Peyer's patch (tissue), 4 donors: Measurements from ENCODE around the gene CHADL. TPM values are rescaled to one million over a fixed set of nuclear protein-coding genes. Genes with fewer than 3 reads are reported as not detected.
A peak's percentile ranks its signal among the peaks of the same experiment; 100 is the strongest.

Experiments used
- DNase-seq, 3 donors: peaks; one replicate each; pipeline ENCODE4 v3.0.0-alpha.2; 2017 to 2019
- H3K27ac ChIP-seq, 4 donors: fragments of 200-600 bp; sonication (generic); one replicate each; pipeline ENCODE4 v1.5.1; 2016 to 2019
- H3K27me3 ChIP-seq, 2 donors: fragments of 200-600 bp; sonication (generic); one replicate each; pipeline ENCODE4 v1.5.1; 2019
- H3K36me3 ChIP-seq, 3 donors: fragments of 200-600 bp; sonication (generic); one replicate each; pipeline ENCODE4 v1.5.1; 2016 to 2019
- H3K4me1 ChIP-seq, 4 donors: fragments of 200-600 bp; sonication (generic); one replicate each; pipeline ENCODE4 v1.5.1; 2016 to 2019
- H3K4me3 ChIP-seq, 4 donors: fragments of 200-600 bp; sonication (generic); 1 replicate in 3 of 4; 2 replicates in 1 of 4; pipeline ENCODE4 v1.5.1; 2016 to 2019; ENCODE audit warnings: mild to moderate bottlenecking in 1 of 4
- H3K9me3 ChIP-seq, 4 donors: fragments of 200-600 bp; sonication (generic); one replicate each; pipeline ENCODE4 v1.5.1; 2016 to 2019; ENCODE audit warnings: mild to moderate bottlenecking in 1 of 4
- CTCF ChIP-seq, 6 experiments: fragments of 450-650 bp in 4 of 6; fragments of 200-600 bp in 2 of 6; sonication (generic) in 1 of 6; IDR thresholded peaks; one replicate each; pipeline ENCODE4 v1.5.1; 2017 to 2019; ENCODE audit warnings: antibody characterized with exemption in 6 of 6, mild to moderate bottlenecking in 3 of 6, moderate library complexity in 1 of 6
- POLR2A ChIP-seq, 2 donors: fragments of 450-650 bp; IDR thresholded peaks; one replicate each; pipeline ENCODE4 v1.5.1; 2017; ENCODE audit warnings: antibody characterized with exemption in 2 of 2, mild to moderate bottlenecking in 2 of 2, moderate library complexity in 2 of 2
- total RNA-seq, 4 donors: library from RNA; depleted of rRNA; stranded (reverse); fragments of >200 nt; gene quantifications; one replicate each; pipeline ENCODE4 v1.1.0, GENCODE V29; 2016

Gene CHADL
- total RNA-seq, 4 donors from 2014 or later, result 0.80 to 5.3 (median 2.3) TPM; not detected in 1

- Histone ChIP-seq H3K27ac (peak within 1 kb of the TSS; percentile 36 to 83 (median 68)), H3K9me3 (no peaks in the 10 kb centered on the region), H3K4me1 (peaks cover 0 to 11% (median 3%) of the 10 kb centered on the region in 4 donors), H3K36me3 (peaks cover 0 to 7% (median 0%) of the 10 kb centered on the region in 3 donors), H3K27me3 (no peaks in the 10 kb centered on the region), H3K4me3 (peak within 1 kb of the TSS; percentile 63 to 88 (median 71))
- peak; percentile 98 to 99 (median 98) for DNase-seq
- TF ChIP-seq CTCF (IDR thresholded peaks at IDR 0.05) (no peak), POLR2A (IDR thresholded peaks at IDR 0.05) (peak in 1 of 2 donors; percentile 29)
Measured at GRCh38 chr22:41204992-41205900, 35.5 kb downstream of the CHADL start, which contains the start of gene L3MBTL2. Gene L3MBTL2 (plus strand): TSS chr22:41205312. CDS start chr22:41205363, 51 bp downstream.

- no peak for TF ChIP-seq CTCF (IDR thresholded peaks at IDR 0.05)
- TF ChIP-seq POLR2A (IDR thresholded peaks at IDR 0.05), result no peak
- H3K27me3 ChIP-seq, result no peaks in the 10 kb centered on the region
- peaks cover 0 to 11% (median 3%) of the 10 kb centered on the region in 4 donors for H3K4me1 ChIP-seq
- H3K4me3 ChIP-seq, result no peak overlapping the region
- no peaks in the 10 kb centered on the region for H3K9me3 ChIP-seq
- no peak overlapping the region for H3K27ac ChIP-seq
- H3K36me3 ChIP-seq, result no peaks in the 10 kb centered on the region
- no peak for DNase-seq
Measured at GRCh38 chr22:41204066-41204465, 36.7 kb downstream of the CHADL start.

- no peak overlapping the region for H3K4me3 ChIP-seq
- TF ChIP-seq CTCF (IDR thresholded peaks at IDR 0.05) (no peak), POLR2A (IDR thresholded peaks at IDR 0.05) (no peak)
- no peak overlapping the region for H3K27ac ChIP-seq
Measured at GRCh38 chr22:41203118-41203517, 37.6 kb downstream of the CHADL start.

GRCh38 chr22:41201141-41201540 is 39.6 kb downstream of the CHADL start:
- TF ChIP-seq CTCF (IDR thresholded peaks at IDR 0.05) (no peak), POLR2A (IDR thresholded peaks at IDR 0.05) (no peak)
- no peak overlapping the region for H3K27ac ChIP-seq
- H3K36me3 ChIP-seq, result no peaks in the 10 kb centered on the region
- peaks cover 0 to 19% (median 4%) of the 10 kb centered on the region in 4 donors for H3K4me1 ChIP-seq
- H3K4me3 ChIP-seq, result no peak overlapping the region
- no peaks in the 10 kb centered on the region for H3K9me3 ChIP-seq
- H3K27me3 ChIP-seq, result no peaks in the 10 kb centered on the region
- DNase-seq, result no peak

More at GRCh38 chr22:41203118-41203517, 37.6 kb downstream of the CHADL start:
- DNase-seq, result no peak
- Histone ChIP-seq H3K4me1 (peaks cover 0 to 20% (median 3%) of the 10 kb centered on the region in 4 donors), H3K36me3 (no peaks in the 10 kb centered on the region), H3K27me3 (no peaks in the 10 kb centered on the region), H3K9me3 (no peaks in the 10 kb centered on the region)

- Histone ChIP-seq H3K27ac (peak overlapping the region in 2 of 4 donors; percentile 9 to 31), H3K27me3 (no peaks in the 10 kb centered on the region), H3K36me3 (no peaks in the 10 kb centered on the region), H3K4me3 (peak overlapping the region; percentile 64 to 84 (median 72)), H3K4me1 (peaks cover 0 to 14% (median 1%) of the 10 kb centered on the region in 4 donors), H3K9me3 (no peaks in the 10 kb centered on the region)
- no peak for TF ChIP-seq POLR2A (IDR thresholded peaks at IDR 0.05)
- peak in 1 of 6 experiments; percentile 26 for TF ChIP-seq CTCF (IDR thresholded peaks at IDR 0.05)
- DNase-seq, result peak; percentile 55 to 65 (median 58)
Measured at GRCh38 chr22:41198027-41198580, 42.6 kb downstream of the CHADL start.
